Fibroblast of lung (primary cell): Measurements from ENCODE around the gene PRR5L. TPM values are rescaled to one million over a fixed set of nuclear protein-coding genes. Genes with fewer than 3 reads are reported as not detected.

Source experiments
- DNase-seq, 2 donors: peaks; one replicate each; pipeline versions ENCODE4 v3.0.0 to v3.0.0-alpha.2; 2010; ENCODE audit warnings: low read depth in 2 of 2
- H2AFZ ChIP-seq: 2 replicates; pipeline ENCODE4 v1.5.1; 2012; ENCODE audit warnings: low read length, control low read depth, inconsistent platforms
- H3K27ac ChIP-seq: 2 replicates; pipeline ENCODE4 v1.5.1; 2011; ENCODE audit warnings: low read length, control low read depth; ENCODE audit not compliant: insufficient read depth
- H3K27me3 ChIP-seq: 2 replicates; pipeline ENCODE4 v1.5.1; 2011; ENCODE audit warnings: mild to moderate bottlenecking, low read length; ENCODE audit not compliant: control insufficient read depth, insufficient read depth
- H3K36me3 ChIP-seq: 2 replicates; pipeline ENCODE4 v1.5.1; 2011; ENCODE audit warnings: low read length; ENCODE audit not compliant: control insufficient read depth, insufficient read depth
- H3K4me1 ChIP-seq: 2 replicates; pipeline ENCODE4 v1.5.1; 2011; ENCODE audit warnings: low read length; ENCODE audit not compliant: control insufficient read depth, insufficient read depth; ENCODE audit errors: extremely low read depth
- H3K4me2 ChIP-seq: 2 replicates; pipeline ENCODE4 v1.5.1; 2011; ENCODE audit warnings: low read length, control low read depth; ENCODE audit not compliant: insufficient read depth; ENCODE audit errors: extremely low read depth
- H3K4me3 ChIP-seq, 4 experiments: fragments of 200-600 bp in 1 of 4; sonication (generic) in 1 of 4; replicated peaks in 1 of 4; 2 replicates each; pipeline ENCODE4 v1.5.1; 2011 to 2016; ENCODE audit warnings: low read length in 4 of 4, low read depth in 3 of 4, mild to moderate bottlenecking in 3 of 4, control low read depth in 2 of 4, inconsistent platforms in 1 of 4, mixed read lengths in 1 of 4; ENCODE audit not compliant: insufficient read depth in 1 of 4; ENCODE audit errors: control extremely low read depth in 1 of 4
- H3K79me2 ChIP-seq: 2 replicates; pipeline ENCODE4 v1.5.1; 2012; ENCODE audit warnings: mild to moderate bottlenecking, low read length, inconsistent platforms; ENCODE audit not compliant: control insufficient read depth, insufficient read depth
- H3K9ac ChIP-seq: 2 replicates; pipeline ENCODE4 v1.5.1; 2011; ENCODE audit warnings: mild to moderate bottlenecking, low read length, control low read depth; ENCODE audit not compliant: insufficient read depth
- H3K9me3 ChIP-seq: 2 replicates; pipeline ENCODE4 v1.5.1; 2012; ENCODE audit warnings: low read depth, low read length; ENCODE audit not compliant: control insufficient read depth, insufficient read depth
- H4K20me1 ChIP-seq: 2 replicates; pipeline ENCODE4 v1.5.1; 2011; ENCODE audit warnings: low read length; ENCODE audit not compliant: control insufficient read depth, insufficient read depth; ENCODE audit errors: extremely low read depth
- CTCF ChIP-seq, 2 donors: IDR thresholded peaks in 1 of 2; conservative IDR thresholded peaks in 1 of 2; 1 replicate in 1 of 2; 2 replicates in 1 of 2; pipeline ENCODE4 v1.5.1; 2011 to 2012; ENCODE audit warnings: low read length in 2 of 2, control low read depth in 1 of 2, inconsistent platforms in 1 of 2, low read depth in 1 of 2, mild to moderate bottlenecking in 1 of 2
- EZH2 ChIP-seq: IDR thresholded peaks from 2 replicates; pipeline ENCODE4 v1.5.1; 2012; ENCODE audit warnings: low read length, control low read depth, mild to moderate bottlenecking; ENCODE audit errors: missing control alignments
- polyA plus RNA-seq, 2 donors: library from polyadenylated mRNA; depleted of rRNA in 1 of 2; stranded (reverse) in 1 of 2; unstranded in 1 of 2; fragments of >200 nt; gene quantifications; 2 replicates each; pipeline ENCODE4 v1.2.1, GENCODE V29; 2011 to 2012; ENCODE audit warnings: missing spikeins in 1 of 2
- total RNA-seq: library from RNA; depleted of rRNA; stranded (reverse); fragments of >200 nt; gene quantifications from 2 replicates; pipeline ENCODE4 v1.2.1, GENCODE V29; 2014

Gene PRR5L
- total and polyA plus RNA-seq, 2 donors (not counting 1 experiment from before 2014, with no cell fraction given) = 2.8 to 6.3 TPM

- no peak for TF ChIP-seq EZH2
- no peak for TF ChIP-seq CTCF (conservative IDR thresholded peaks at IDR 0.05 in 1 of 2, IDR thresholded peaks at IDR 0.05 in 1 of 2; ENCODE audit: low read depth in 1 of 2, low read length in 2 of 2)
- peaks cover 3% of the 10 kb centered on the region for H3K27me3 ChIP-seq
- no peak overlapping the region for H3K4me3 ChIP-seq
- no peak overlapping the region for H3K9ac ChIP-seq
- no peaks in the 10 kb centered on the region for H3K4me1 ChIP-seq
- no peaks in the 10 kb centered on the region for H4K20me1 ChIP-seq
- H3K36me3 ChIP-seq = no peaks in the 10 kb centered on the region
- no peaks in the 10 kb centered on the region for H3K79me2 ChIP-seq
- DNase-seq = no peak
- no peak overlapping the region for H2AFZ ChIP-seq
- no peak overlapping the region for H3K4me2 ChIP-seq
- H3K9me3 ChIP-seq = no peaks in the 10 kb centered on the region
- H3K27ac ChIP-seq = no peak overlapping the region
Observed at GRCh38 chr11:36399236-36399635, 103.1 kb downstream of the PRR5L start.

- H3K36me3 ChIP-seq = no peaks in the 10 kb centered on the region
- TF ChIP-seq EZH2 = no peak
- no peak for TF ChIP-seq CTCF (conservative IDR thresholded peaks at IDR 0.05 in 1 of 2, IDR thresholded peaks at IDR 0.05 in 1 of 2; ENCODE audit: low read depth in 1 of 2, low read length in 2 of 2)
- no peak overlapping the region for H2AFZ ChIP-seq
Observed at GRCh38 chr11:36399745-36400144, 103.7 kb downstream of the PRR5L start.

GRCh38 chr11:36400766-36401455 is 104.8 kb downstream of the PRR5L start:
- Histone ChIP-seq H3K27ac (no peak overlapping the region), H2AFZ (no peak overlapping the region), H3K4me3 (no peak overlapping the region), H4K20me1 (no peaks in the 10 kb centered on the region), H3K9me3 (no peaks in the 10 kb centered on the region), H3K9ac (no peak overlapping the region), H3K27me3 (peaks cover 3% of the 10 kb centered on the region), H3K4me2 (no peak overlapping the region), H3K79me2 (no peaks in the 10 kb centered on the region), H3K4me1 (no peaks in the 10 kb centered on the region), H3K36me3 (no peaks in the 10 kb centered on the region)
- no peak for TF ChIP-seq CTCF (conservative IDR thresholded peaks at IDR 0.05 in 1 of 2, IDR thresholded peaks at IDR 0.05 in 1 of 2; ENCODE audit: low read depth in 1 of 2, low read length in 2 of 2)
- TF ChIP-seq EZH2 = no peak
- no peak for DNase-seq

More at GRCh38 chr11:36399745-36400144, 103.7 kb downstream of the PRR5L start:
- H3K4me1 ChIP-seq = no peaks in the 10 kb centered on the region
- H3K9ac ChIP-seq = no peak overlapping the region
- DNase-seq = no peak
- H4K20me1 ChIP-seq = no peaks in the 10 kb centered on the region
- peaks cover 3% of the 10 kb centered on the region for H3K27me3 ChIP-seq
- H3K4me3 ChIP-seq = no peak overlapping the region
- H3K27ac ChIP-seq = no peak overlapping the region
- no peak overlapping the region for H3K4me2 ChIP-seq
- no peaks in the 10 kb centered on the region for H3K79me2 ChIP-seq
- H3K9me3 ChIP-seq = no peaks in the 10 kb centered on the region
